Skeletal muscle satellite cell (primary cell): ENCODE data around the gene FOXR1.
"Not testable (repeated sequence)": the region's sequence is repeated elsewhere in the genome, so short reads cannot be mapped to it uniquely, and the experiment has no call there.

Experiments used
- H3K27me3 ChIP-seq: 2 replicates; pipeline ENCODE4 v1.7.0; 2013; ENCODE audit warnings: low read length; ENCODE audit not compliant: control insufficient read depth, insufficient read depth
- H3K36me3 ChIP-seq: 2 replicates; pipeline ENCODE4 v1.7.0; 2013; ENCODE audit warnings: mild to moderate bottlenecking, control low read depth, low read length; ENCODE audit not compliant: insufficient read depth
- H3K4me1 ChIP-seq: 2 replicates; pipeline ENCODE4 v1.7.0; 2013; ENCODE audit warnings: low read length; ENCODE audit not compliant: control insufficient read depth, insufficient read depth
- H3K4me2 ChIP-seq: 2 replicates; pipeline ENCODE4 v1.7.0; 2013; ENCODE audit warnings: mild to moderate bottlenecking, low read length
- H3K4me3 ChIP-seq: 2 replicates; pipeline ENCODE4 v1.7.0; 2013; ENCODE audit warnings: low read length
- H3K9ac ChIP-seq: 2 replicates; pipeline ENCODE4 v1.7.0; 2013; ENCODE audit warnings: mild to moderate bottlenecking, low read depth, low read length, moderate library complexity
- H3K9me3 ChIP-seq: replicated peaks from 2 replicates; pipeline ENCODE4 v1.7.0; 2013; ENCODE audit warnings: mild to moderate bottlenecking, control low read depth, low read length

FOXR1 gene

GRCh38 chr11:119011476-119012053, 40.0 kb downstream of the FOXR1 start:
- no peak overlapping the region for H3K9ac ChIP-seq

DNA sequence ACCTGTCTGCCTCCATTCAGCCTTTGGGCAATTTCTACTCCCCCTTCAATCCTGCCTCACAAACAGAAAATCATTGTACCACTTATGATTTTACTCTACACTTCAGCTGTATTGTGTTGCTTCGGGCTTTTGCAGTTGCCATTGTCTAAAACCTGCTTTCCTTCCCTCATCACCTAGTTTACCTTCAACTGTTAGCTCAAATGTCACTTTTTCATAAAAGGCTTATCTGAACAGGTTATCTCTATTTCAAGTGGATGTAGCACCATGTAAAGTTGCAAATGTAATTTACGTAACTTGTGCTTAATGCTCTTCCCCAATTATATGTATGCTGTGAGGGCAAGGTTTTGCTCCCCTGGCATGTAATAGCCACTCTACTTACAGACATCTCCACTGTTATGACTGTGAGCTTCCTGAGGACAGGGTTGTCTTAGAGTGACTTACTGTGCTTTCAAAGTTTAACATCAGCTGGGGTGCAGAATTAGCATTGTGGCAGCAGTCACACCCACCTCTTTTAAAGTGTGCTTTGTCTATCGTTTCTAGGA, 41.1 kb downstream of the FOXR1 start:
- Histone ChIP-seq H3K9ac (no peak overlapping the region), H3K4me1 (peaks cover 11% of the 10 kb centered on the region), H3K36me3 (peaks cover 56% of the 10 kb centered on the region), H3K9me3 (no peaks in the 10 kb centered on the region), H3K4me2 (no peak overlapping the region), H3K27me3 (no peaks in the 10 kb centered on the region), H3K4me3 (no peak overlapping the region)

More at GRCh38 chr11:119011476-119012053, 40.0 kb downstream of the FOXR1 start:
- no peak overlapping the region for H3K4me3 ChIP-seq
- H3K36me3 ChIP-seq = peaks cover 53% of the 10 kb centered on the region
- no peak overlapping the region for H3K4me2 ChIP-seq
- peaks cover 6% of the 10 kb centered on the region for H3K4me1 ChIP-seq
- H3K9me3 ChIP-seq = no peaks in the 10 kb centered on the region
- no peaks in the 10 kb centered on the region for H3K27me3 ChIP-seq

DNA sequence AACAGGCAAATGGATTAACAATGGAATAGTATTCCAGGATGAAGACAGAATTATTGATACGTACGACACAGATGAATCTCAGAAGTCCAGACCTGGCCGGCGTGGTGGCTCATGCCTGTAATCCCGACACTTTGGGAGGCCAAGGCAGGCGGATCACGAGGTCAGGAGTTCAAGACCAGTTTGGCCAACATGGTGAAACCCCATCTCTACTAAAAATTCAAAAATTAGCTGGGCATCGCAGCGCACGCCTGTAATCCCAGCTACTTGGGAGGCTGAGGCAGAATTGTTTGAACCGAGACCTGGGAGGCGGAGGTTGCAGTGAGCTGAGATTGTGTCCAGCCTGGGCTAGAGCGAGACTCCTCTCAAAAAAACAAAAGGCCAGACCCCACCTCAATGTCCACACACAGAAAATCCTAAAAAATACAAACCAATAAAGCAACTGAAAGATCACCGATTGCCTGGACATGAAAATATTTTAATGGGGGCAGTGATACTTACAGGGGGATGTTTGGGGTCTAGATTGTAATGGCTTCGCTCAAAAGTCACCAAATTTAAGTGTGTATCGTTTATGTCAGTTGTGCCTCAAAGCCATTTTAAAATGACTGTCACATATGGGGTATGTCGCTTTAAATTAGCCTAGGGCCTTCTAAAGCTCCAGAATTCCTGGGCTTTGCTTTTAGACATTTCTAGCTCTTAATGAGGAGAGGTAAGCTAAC, 42.8 kb downstream of the FOXR1 start:
- Histone ChIP-seq H3K27me3 (no peaks in the 10 kb centered on the region), H3K4me1 (peaks cover 11% of the 10 kb centered on the region), H3K9ac (no peak overlapping the region), H3K4me3 (no peak overlapping the region), H3K36me3 (peaks cover 53% of the 10 kb centered on the region), H3K4me2 (no peak overlapping the region), H3K9me3 (no peaks in the 10 kb centered on the region)

DNA sequence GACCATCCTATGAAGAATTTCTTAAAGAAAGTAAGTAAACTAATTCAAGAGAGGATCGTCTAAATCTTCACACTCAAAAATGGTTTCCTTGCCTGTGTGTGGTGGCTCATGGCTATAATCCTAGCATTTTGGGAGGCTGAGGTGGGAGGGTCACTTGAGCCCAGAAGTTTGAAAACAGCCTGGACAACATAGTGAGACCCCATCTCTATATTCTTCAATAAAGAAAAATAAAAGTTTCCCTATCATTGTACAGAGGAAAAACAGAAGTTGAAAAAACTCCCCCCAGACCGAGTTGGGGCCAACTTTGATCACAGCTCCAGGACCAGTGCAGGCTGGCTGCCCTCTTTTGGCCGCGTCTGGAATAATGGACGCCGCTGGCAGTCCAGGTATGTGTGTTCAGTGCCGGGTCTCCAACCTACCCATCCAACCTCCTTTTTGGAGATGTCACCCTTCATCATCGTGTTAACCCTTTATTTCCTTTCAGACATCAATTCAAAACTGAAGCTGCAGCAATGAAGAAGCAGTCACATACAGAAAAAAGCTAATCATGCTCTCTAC, 43.6 kb downstream of the FOXR1 start:
- peaks cover 52% of the 10 kb centered on the region for H3K36me3 ChIP-seq
- H3K9ac ChIP-seq = no peak overlapping the region
- no peaks in the 10 kb centered on the region for H3K27me3 ChIP-seq
- H3K4me1 ChIP-seq = peaks cover 14% of the 10 kb centered on the region
- H3K4me3 ChIP-seq = no peak overlapping the region
- H3K4me2 ChIP-seq = no peak overlapping the region
- H3K9me3 ChIP-seq = no peaks in the 10 kb centered on the region

DNA sequence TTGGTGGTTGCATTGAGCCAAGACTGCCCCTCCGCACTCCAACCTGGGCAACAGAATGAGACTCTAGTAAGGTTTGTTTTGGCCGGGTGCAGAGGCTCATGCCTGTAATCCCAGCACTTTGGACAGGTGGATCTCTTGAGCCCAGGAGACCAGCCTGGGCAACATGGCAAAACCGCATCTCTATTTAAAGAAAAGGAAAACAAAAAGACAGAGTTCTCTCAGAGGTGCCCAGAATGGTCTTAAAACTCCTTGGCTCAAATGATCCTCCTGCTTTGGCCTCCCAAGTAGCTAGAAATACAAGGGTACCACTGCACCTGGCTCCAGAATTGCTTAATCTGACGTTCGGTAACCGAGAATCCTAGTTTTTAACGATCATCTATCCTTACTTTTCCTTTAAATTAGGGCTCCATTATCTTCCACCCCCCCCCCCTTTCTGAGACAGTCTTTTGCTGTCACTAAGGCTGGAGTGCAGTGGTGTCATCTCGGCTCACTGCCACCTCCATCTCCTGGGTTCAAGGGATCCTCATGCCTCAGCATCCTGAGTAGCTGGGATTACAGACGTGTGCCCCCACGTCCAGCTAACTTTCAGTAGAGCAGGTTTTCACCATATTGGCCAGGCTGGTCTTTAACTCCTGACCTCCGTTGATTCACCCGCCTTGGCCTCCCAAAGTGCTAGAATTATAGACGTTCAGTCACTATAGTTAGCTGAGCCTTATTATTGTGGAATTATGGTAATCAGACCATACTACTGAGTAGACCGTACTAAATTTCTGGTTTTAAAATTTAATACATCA, 44.9 kb downstream of the FOXR1 start:
- no peaks in the 10 kb centered on the region for H3K9me3 ChIP-seq
- H3K9ac ChIP-seq = peak overlapping the region; percentile 92
- peak overlapping the region; percentile 76 for H3K4me3 ChIP-seq
- H3K4me1 ChIP-seq = peaks cover 15% of the 10 kb centered on the region
- H3K27me3 ChIP-seq = no peaks in the 10 kb centered on the region
- peak overlapping the region; percentile 74 for H3K4me2 ChIP-seq
- H3K36me3 ChIP-seq = peaks cover 46% of the 10 kb centered on the region

DNA sequence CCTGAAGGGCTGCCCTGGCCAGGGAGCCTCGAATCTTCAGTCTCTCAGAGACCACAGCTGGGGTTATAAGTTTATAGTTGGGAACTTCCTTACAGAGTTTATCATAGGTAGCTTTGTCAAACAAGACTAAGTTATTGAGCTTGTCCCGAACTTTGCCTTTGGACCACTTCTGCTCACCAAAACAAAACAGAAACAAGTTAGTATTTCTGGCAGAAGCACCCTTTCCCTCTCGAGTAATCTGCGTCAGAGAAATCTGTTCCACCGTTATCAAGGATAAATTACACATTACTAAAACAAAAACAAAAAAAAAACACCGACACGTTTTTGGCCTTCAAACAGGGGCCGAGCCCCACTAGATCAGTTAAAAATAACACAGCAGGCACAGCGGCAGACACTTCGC, 45.8 kb downstream of the FOXR1 start:
- Histone ChIP-seq H3K36me3 (peaks cover 48% of the 10 kb centered on the region), H3K4me2 (peak overlapping the region; percentile 74), H3K4me1 (peaks cover 15% of the 10 kb centered on the region), H3K4me3 (peak overlapping the region; percentile 76), H3K9ac (peak overlapping the region; percentile 92)
- not testable (repeated sequence) for H3K9me3 ChIP-seq, H3K27me3 ChIP-seq

DNA sequence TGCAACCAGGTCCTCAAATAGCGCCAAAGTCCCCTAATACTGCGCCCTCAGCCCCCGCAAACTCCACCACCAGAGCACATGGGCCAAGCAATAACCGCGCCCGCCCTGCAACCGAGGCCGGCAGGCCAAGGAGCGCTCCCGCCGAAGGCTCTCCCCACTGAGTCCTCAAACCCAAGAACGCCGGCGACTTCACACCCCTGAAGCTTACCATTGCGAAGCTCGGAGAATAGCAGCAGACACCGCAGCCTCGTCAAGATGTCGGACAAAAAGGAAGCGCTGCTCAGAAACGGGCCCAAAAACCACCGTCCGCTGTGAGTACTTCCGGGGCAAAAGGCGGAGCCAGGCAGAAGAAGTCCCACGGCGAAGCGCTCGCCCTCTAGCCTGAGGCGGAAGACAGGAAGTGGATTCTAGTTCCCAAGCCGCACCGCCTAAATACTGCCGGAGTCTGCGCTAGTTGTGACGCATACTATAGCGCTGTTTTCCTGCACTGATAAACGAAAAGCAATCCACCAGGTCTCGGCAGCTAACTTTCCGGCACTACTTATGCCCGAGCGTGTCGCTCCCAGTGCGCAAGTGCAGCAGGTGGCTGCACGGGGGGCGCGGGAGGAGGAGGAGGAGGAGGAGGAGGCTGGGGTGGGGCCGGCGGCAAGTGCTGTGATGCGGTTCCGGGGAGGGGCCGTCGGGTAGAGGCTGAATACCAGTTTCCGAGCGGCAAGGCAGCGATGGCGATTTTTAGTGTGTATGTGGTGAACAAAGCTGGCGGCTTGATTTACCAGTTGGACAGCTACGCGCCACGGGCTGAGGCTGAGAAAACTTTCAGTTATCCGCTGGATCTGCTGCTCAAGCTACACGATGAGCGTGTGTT, 46.7 kb downstream of the FOXR1 start, which contains the start of the genes RPS25 and TRAPPC4:
RPS25 (minus strand) TSS at position 270 of the 865 bp plus-strand sequence; CDS start at position 211, 59 bp downstream.
TRAPPC4 (plus strand) TSS at position 693 of the 865 bp plus-strand sequence; CDS start at position 723, 30 bp downstream.
- peak within 1 kb of the TSS; percentile 92 for H3K9ac ChIP-seq
- H3K4me3 ChIP-seq = peak within 1 kb of the TSS; percentile 76
- peak within 1 kb of the TSS; percentile 92 for H3K4me2 ChIP-seq
- H3K27me3 ChIP-seq = no peaks in the 10 kb centered on the region
- H3K9me3 ChIP-seq = no peaks in the 10 kb centered on the region
- peaks cover 15% of the 10 kb centered on the region for H3K4me1 ChIP-seq
- H3K36me3 ChIP-seq = peaks cover 46% of the 10 kb centered on the region

DNA sequence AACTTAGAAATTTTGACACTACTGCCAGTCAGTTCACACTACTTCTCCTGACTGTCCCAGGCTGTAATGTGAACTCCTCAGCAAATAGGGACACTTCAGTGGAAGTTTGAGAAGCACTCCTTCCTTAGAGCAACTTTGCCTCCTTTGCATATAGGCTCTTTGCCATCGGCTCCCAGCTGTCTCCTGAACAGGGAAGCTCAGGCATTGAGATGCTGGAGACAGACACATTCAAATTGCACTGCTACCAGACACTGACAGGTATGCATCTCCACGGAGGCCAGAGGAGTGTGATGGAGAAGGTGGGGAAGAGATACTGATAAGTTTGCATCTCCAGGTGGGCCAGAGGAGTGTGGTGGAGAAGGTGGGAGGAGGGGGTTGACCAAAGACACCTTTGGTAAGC, 48.4 kb downstream of the FOXR1 start:
- Histone ChIP-seq H3K9me3 (no peaks in the 10 kb centered on the region), H3K27me3 (no peaks in the 10 kb centered on the region), H3K4me3 (peak overlapping the region; percentile 76), H3K9ac (peak overlapping the region; percentile 92), H3K4me1 (peaks cover 18% of the 10 kb centered on the region), H3K36me3 (peaks cover 49% of the 10 kb centered on the region), H3K4me2 (peak overlapping the region; percentile 92)

- Histone ChIP-seq H3K4me1 (peaks cover 11% of the 10 kb centered on the region), H3K4me3 (no peak overlapping the region), H3K9ac (no peak overlapping the region), H3K9me3 (no peaks in the 10 kb centered on the region), H3K36me3 (peaks cover 38% of the 10 kb centered on the region), H3K27me3 (no peaks in the 10 kb centered on the region), H3K4me2 (no peak overlapping the region)
These were observed 50.1 kb downstream of the FOXR1 start for GRCh38 chr11:119021631-119022030.

GRCh38 chr11:119023741-119024140, 52.2 kb downstream of the FOXR1 start:
- no peak overlapping the region for H3K4me2 ChIP-seq
- H3K4me3 ChIP-seq = no peak overlapping the region
- no peak overlapping the region for H3K9ac ChIP-seq
- H3K4me1 ChIP-seq = peaks cover 7% of the 10 kb centered on the region
- no peaks in the 10 kb centered on the region for H3K27me3 ChIP-seq
- no peaks in the 10 kb centered on the region for H3K9me3 ChIP-seq
- H3K36me3 ChIP-seq = peaks cover 36% of the 10 kb centered on the region
